ENCODE data around the gene PALM. TPM values are rescaled to one million over a fixed set of nuclear protein-coding genes. Genes with fewer than 3 reads are reported as not detected.

The PALM gene
- total RNA-seq, 1 donor from 2014 or later: not detected

DNA sequence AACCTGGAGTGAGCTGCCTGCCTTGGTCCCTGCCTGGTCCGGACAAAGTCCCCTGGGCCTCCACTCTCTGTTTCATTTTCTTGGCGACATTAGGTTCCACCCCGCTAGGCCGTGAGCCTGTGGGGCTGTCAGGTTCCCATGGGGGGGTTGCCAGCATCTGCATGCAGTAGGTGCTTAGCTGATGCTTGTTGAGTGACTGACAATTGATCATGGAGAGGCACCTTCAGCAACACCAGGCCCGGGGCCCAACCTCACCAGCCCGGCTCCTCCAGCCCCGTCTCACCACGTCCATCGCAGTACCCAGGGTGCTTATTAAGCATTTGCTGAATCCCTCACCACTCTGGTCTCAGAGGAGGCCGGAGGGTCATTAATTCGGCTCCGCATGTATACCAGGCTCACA, 55.6 kb downstream of the PALM start:
- no peaks in the 10 kb centered on the region for H3K4me1 Mint-ChIP-seq (ENCODE audit: low read depth)
- intact Hi-C loops (cut with micrococcal nuclease): no loop called here
- no peak for DNase-seq (ENCODE audit: low spot score)

GRCh38 chr19:765179-765738, 56.5 kb downstream of the PALM start:
- Mint-ChIP-seq H3K9me3 (no peaks in the 10 kb centered on the region), H3K4me1 (ENCODE audit: low read depth) (peaks cover under 1% of the 10 kb centered on the region), H3K27ac (no peak overlapping the region), H3K36me3 (ENCODE audit: low read depth) (no peaks in the 10 kb centered on the region), H3K27me3 (ENCODE audit: low read depth) (peaks cover under 1% of the 10 kb centered on the region), H3K4me3 (ENCODE audit: low read depth) (no peak overlapping the region)
- no peak for DNase-seq (ENCODE audit: low spot score)
- intact Hi-C loops (cut with micrococcal nuclease): no loop called here

More for the DNA sequence above, 55.6 kb downstream of the PALM start:
- Mint-ChIP-seq H3K36me3 (ENCODE audit: low read depth) (no peaks in the 10 kb centered on the region), H3K27ac (no peak overlapping the region), H3K27me3 (ENCODE audit: low read depth) (no peaks in the 10 kb centered on the region), H3K4me3 (ENCODE audit: low read depth) (no peak overlapping the region), H3K9me3 (peaks cover 4% of the 10 kb centered on the region)

- Mint-ChIP-seq H3K4me3 (ENCODE audit: low read depth) (no peak overlapping the region), H3K36me3 (ENCODE audit: low read depth) (no peaks in the 10 kb centered on the region), H3K27me3 (ENCODE audit: low read depth) (peaks cover 2% of the 10 kb centered on the region), H3K9me3 (no peaks in the 10 kb centered on the region), H3K27ac (no peak overlapping the region), H3K4me1 (ENCODE audit: low read depth) (peaks cover 2% of the 10 kb centered on the region)
- no peak for DNase-seq (ENCODE audit: low spot score)
- intact Hi-C loops (cut with micrococcal nuclease): no loop called here
These were observed 59.7 kb downstream of the PALM start for GRCh38 chr19:768424-768823.

GRCh38 chr19:769616-770015, 60.9 kb downstream of the PALM start:
- DNase-seq (ENCODE audit: low spot score): no peak
- peaks cover 2% of the 10 kb centered on the region for H3K27me3 Mint-ChIP-seq (ENCODE audit: low read depth)
- no peaks in the 10 kb centered on the region for H3K36me3 Mint-ChIP-seq (ENCODE audit: low read depth)
- H3K4me1 Mint-ChIP-seq (ENCODE audit: low read depth): peaks cover 2% of the 10 kb centered on the region
- no peak overlapping the region for H3K27ac Mint-ChIP-seq
- H3K9me3 Mint-ChIP-seq: no peaks in the 10 kb centered on the region
- intact Hi-C loops (cut with micrococcal nuclease): loop anchor here (2.0 to 10.0 kb wide), 3 partner anchors 65 to 231 kb away; partner anchors contain the start of gene GRIN3B
- no peak overlapping the region for H3K4me3 Mint-ChIP-seq (ENCODE audit: low read depth)

DNA sequence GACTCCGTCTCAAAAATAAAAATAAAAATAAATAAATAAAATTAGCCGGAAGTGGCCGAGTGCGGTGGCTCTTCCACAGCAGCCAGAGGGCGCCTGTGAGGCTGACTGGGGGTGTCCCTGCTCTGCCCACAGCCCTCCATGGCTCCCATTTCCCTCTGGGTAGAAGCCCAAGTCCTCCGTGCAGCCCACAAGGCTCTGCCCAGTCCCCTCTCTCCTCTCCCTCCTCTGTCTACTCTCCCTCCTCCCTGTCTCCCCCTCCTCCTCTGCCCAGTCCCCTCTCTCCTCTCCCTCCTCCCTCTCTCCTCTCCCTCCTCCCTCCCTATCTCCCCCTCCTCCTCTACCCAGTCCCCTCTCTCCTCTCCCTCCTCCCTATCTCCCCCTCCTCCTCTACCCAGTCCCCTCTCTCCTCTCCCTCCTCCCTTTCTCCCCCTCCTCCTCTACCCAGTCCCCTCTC, 62.6 kb downstream of the PALM start:
- peaks cover 2% of the 10 kb centered on the region for H3K27me3 Mint-ChIP-seq (ENCODE audit: low read depth)
- peaks cover 2% of the 10 kb centered on the region for H3K4me1 Mint-ChIP-seq (ENCODE audit: low read depth)
- H3K9me3 Mint-ChIP-seq: no peaks in the 10 kb centered on the region
- no peaks in the 10 kb centered on the region for H3K36me3 Mint-ChIP-seq (ENCODE audit: low read depth)
- H3K4me3 Mint-ChIP-seq (ENCODE audit: low read depth): no peak overlapping the region
- no peak for DNase-seq (ENCODE audit: low spot score)
- intact Hi-C loops (cut with micrococcal nuclease): loop anchor here (2.0 to 10.0 kb wide), 3 partner anchors 63 to 229 kb away; partner anchors contain the start of gene GRIN3B
- H3K27ac Mint-ChIP-seq: no peak overlapping the region

GRCh38 chr19:772063-772462, 63.3 kb downstream of the PALM start:
- H3K27ac Mint-ChIP-seq: no peak overlapping the region
- H3K9me3 Mint-ChIP-seq: no peaks in the 10 kb centered on the region
- H3K36me3 Mint-ChIP-seq (ENCODE audit: low read depth): no peaks in the 10 kb centered on the region
- peaks cover 2% of the 10 kb centered on the region for H3K4me1 Mint-ChIP-seq (ENCODE audit: low read depth)
- no peak for DNase-seq (ENCODE audit: low spot score)
- intact Hi-C loops (cut with micrococcal nuclease): loop anchor here (10.0 kb wide), 1 partner anchor 63 kb away; no protein-coding TSS in a partner anchor
- peaks cover 2% of the 10 kb centered on the region for H3K27me3 Mint-ChIP-seq (ENCODE audit: low read depth)
- H3K4me3 Mint-ChIP-seq (ENCODE audit: low read depth): no peak overlapping the region

- peaks cover 2% of the 10 kb centered on the region for H3K4me1 Mint-ChIP-seq (ENCODE audit: low read depth)
- H3K36me3 Mint-ChIP-seq (ENCODE audit: low read depth): no peaks in the 10 kb centered on the region
- H3K27ac Mint-ChIP-seq: no peak overlapping the region
- no peak for DNase-seq (ENCODE audit: low spot score)
- no peak overlapping the region for H3K4me3 Mint-ChIP-seq (ENCODE audit: low read depth)
- H3K27me3 Mint-ChIP-seq (ENCODE audit: low read depth): peaks cover 2% of the 10 kb centered on the region
- intact Hi-C loops (cut with micrococcal nuclease): loop anchor here (10.0 kb wide), 1 partner anchor 62 kb away; no protein-coding TSS in a partner anchor
- no peaks in the 10 kb centered on the region for H3K9me3 Mint-ChIP-seq
These were observed 64.1 kb downstream of the PALM start for GRCh38 chr19:772730-773436.

DNA sequence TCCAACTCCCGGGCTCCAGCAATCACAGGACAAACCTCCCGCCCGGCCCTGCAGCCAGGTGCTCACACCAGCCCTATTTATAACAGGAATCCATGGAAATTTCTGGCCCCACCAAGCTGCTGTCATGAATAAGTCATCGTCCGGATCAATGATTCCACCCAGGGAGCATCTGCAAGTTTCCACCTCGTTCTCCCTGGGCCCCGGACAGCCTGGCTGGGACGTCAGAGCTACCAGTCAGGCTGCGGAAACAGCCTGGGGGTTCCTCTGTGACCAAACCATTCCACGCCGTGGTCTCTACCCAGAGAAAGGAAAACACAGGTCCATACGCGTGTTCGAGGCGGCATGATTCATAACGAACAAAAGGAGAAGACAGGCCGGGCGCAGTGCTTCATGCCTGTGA, 67.8 kb downstream of the PALM start:
- H3K4me1 Mint-ChIP-seq (ENCODE audit: low read depth): no peaks in the 10 kb centered on the region

GRCh38 chr19:778910-779653, 70.3 kb downstream of the PALM start:
- no peaks in the 10 kb centered on the region for H3K9me3 Mint-ChIP-seq

More for the DNA sequence above, 67.8 kb downstream of the PALM start:
- no peak overlapping the region for H3K27ac Mint-ChIP-seq
- H3K36me3 Mint-ChIP-seq (ENCODE audit: low read depth): no peaks in the 10 kb centered on the region
- H3K4me3 Mint-ChIP-seq (ENCODE audit: low read depth): no peak overlapping the region
- no peaks in the 10 kb centered on the region for H3K9me3 Mint-ChIP-seq
- DNase-seq (ENCODE audit: low spot score): no peak
- no peaks in the 10 kb centered on the region for H3K27me3 Mint-ChIP-seq (ENCODE audit: low read depth)
- intact Hi-C loops (cut with micrococcal nuclease): loop anchor here (10.0 kb wide), 1 partner anchor 58 kb away; no protein-coding TSS in a partner anchor

GRCh38 chr19:780935-781334, 72.2 kb downstream of the PALM start:
- Mint-ChIP-seq H3K4me3 (ENCODE audit: low read depth) (no peak overlapping the region), H3K27me3 (ENCODE audit: low read depth) (no peaks in the 10 kb centered on the region), H3K9me3 (no peaks in the 10 kb centered on the region), H3K27ac (no peak overlapping the region), H3K36me3 (ENCODE audit: low read depth) (no peaks in the 10 kb centered on the region), H3K4me1 (ENCODE audit: low read depth) (no peaks in the 10 kb centered on the region)
- intact Hi-C loops (cut with micrococcal nuclease): no loop called here
- DNase-seq (ENCODE audit: low spot score): no peak

More at GRCh38 chr19:778910-779653, 70.3 kb downstream of the PALM start:
- Mint-ChIP-seq H3K27me3 (ENCODE audit: low read depth) (no peaks in the 10 kb centered on the region), H3K36me3 (ENCODE audit: low read depth) (no peaks in the 10 kb centered on the region), H3K27ac (no peak overlapping the region), H3K4me1 (ENCODE audit: low read depth) (no peaks in the 10 kb centered on the region), H3K4me3 (ENCODE audit: low read depth) (no peak overlapping the region)
- intact Hi-C loops (cut with micrococcal nuclease): loop anchor here (10.0 kb wide), 1 partner anchor 56 kb away; no protein-coding TSS in a partner anchor
- DNase-seq (ENCODE audit: low spot score): no peak

- Mint-ChIP-seq H3K4me3 (ENCODE audit: low read depth) (no peak overlapping the region), H3K27me3 (ENCODE audit: low read depth) (no peaks in the 10 kb centered on the region), H3K4me1 (ENCODE audit: low read depth) (no peaks in the 10 kb centered on the region), H3K27ac (no peak overlapping the region), H3K36me3 (ENCODE audit: low read depth) (no peaks in the 10 kb centered on the region), H3K9me3 (no peaks in the 10 kb centered on the region)
- intact Hi-C loops (cut with micrococcal nuclease): no loop called here
- DNase-seq (ENCODE audit: low spot score): no peak
These were observed 73.1 kb downstream of the PALM start for GRCh38 chr19:781800-782184.

DNA sequence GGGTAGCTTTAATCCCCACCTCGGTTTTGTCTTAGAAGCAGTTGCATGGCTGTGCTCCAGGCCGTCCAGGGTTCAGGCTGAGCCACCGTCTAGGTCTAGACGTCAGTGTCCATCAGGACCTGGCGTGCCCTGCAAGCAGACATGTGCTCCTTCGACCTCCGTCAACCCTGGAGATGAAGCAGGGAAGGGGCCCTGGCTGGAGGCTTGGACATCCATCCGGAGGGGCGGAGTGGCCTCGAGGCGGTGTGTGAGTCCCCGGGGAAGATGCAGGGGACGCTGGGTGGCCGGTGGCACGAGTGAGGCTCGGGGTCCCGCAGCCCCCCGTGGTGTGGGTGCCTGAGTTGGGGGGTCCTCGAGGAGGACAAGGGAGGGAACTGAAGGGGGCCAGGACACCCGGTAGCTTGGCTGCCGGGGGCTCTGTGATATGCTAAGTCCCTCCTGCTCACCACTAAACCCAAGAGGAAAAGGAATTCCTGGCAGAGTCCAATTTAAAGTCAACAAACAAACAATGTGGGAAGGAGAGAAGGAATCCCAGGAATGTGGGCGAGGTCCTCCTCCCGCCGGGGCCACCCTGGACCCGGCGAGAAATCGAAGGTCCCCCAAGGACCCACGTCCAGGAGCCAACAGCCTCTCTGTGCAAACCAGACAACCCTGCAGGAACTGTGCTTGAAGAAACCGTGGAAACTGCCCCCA, 73.6 kb downstream of the PALM start:
- Mint-ChIP-seq H3K4me1 (ENCODE audit: low read depth) (no peaks in the 10 kb centered on the region), H3K36me3 (ENCODE audit: low read depth) (no peaks in the 10 kb centered on the region), H3K4me3 (ENCODE audit: low read depth) (no peak overlapping the region), H3K9me3 (no peaks in the 10 kb centered on the region), H3K27ac (no peak overlapping the region), H3K27me3 (ENCODE audit: low read depth) (no peaks in the 10 kb centered on the region)
- intact Hi-C loops (cut with micrococcal nuclease): no loop called here
- DNase-seq (ENCODE audit: low spot score): no peak

Measured in activated T-helper 2 cell treated with anti-CD3 and anti-CD28 coated beads, Interferon-gamma antibody, Interleukin-2, Interleukin-4, amounts not matched to agents 10 μg/mL and 5 μg/mL and 100 μg/mL, durations not matched to agents 14 hours and 24 hours and 36 hours (primary cell).